Measurements from ENCODE around the gene OR51D1. TPM values are rescaled to one million over a fixed set of nuclear protein-coding genes. Genes with fewer than 3 reads are reported as not detected.

OR51D1 gene
- polyA plus RNA-seq, 1 donor (not counting 4 experiments of a cell fraction or from before 2014, with no cell fraction given) = not detected

- Histone ChIP-seq H4K20me1 (ENCODE audit: control insufficient read depth, extremely low read depth, insufficient read depth, low read length) (no peaks in the 10 kb centered on the region), H3K79me2 (ENCODE audit: control insufficient read depth, insufficient read depth, low read length) (no peaks in the 10 kb centered on the region), H3K27me3 (ENCODE audit: control insufficient read depth, extremely low read depth, insufficient read depth, low read length) (peaks cover 3% of the 10 kb centered on the region), H2AFZ (ENCODE audit: control insufficient read depth, low read length) (no peak overlapping the region), H3K9me1 (ENCODE audit: control insufficient read depth, extremely low read depth, insufficient read depth, low read length) (no peaks in the 10 kb centered on the region), H3K4me3 (ENCODE audit: control insufficient read depth in 2 of 3, extremely low read depth in 1 of 3, insufficient read depth in 2 of 3, low read depth in 1 of 3, low read length in 3 of 3) (no peak overlapping the region), H3K27ac (ENCODE audit: control insufficient read depth, insufficient read depth, low read length) (no peak overlapping the region), H3K36me3 (ENCODE audit: control insufficient read depth in 2 of 2, extremely low read depth in 1 of 2, insufficient read depth in 2 of 2, low read length in 2 of 2) (no peaks in the 10 kb centered on the region), H3K9me3 (ENCODE audit: control insufficient read depth, low read depth, low read length) (no peaks in the 10 kb centered on the region), H3K9ac (ENCODE audit: control insufficient read depth, extremely low read depth, insufficient read depth, low read length) (no peak overlapping the region), H3K4me2 (ENCODE audit: control insufficient read depth, extremely low read depth, insufficient read depth, low read depth, low read length) (no peak overlapping the region), H3K4me1 (ENCODE audit: control insufficient read depth, extremely low read depth, insufficient read depth, low read length) (no peaks in the 10 kb centered on the region)
- DNase-seq (ENCODE audit: low read depth, low spot score) = no peak
- FAIRE-seq = no peak
- dilution Hi-C loops (cut with MboI; ENCODE audit: extremely low pct_ligation_motif_present, low sequenced_read_pairs) = no loop called here
- no peak for TF ChIP-seq EZH2 (IDR thresholded peaks at IDR 0.05; ENCODE audit: low read length)
- TF ChIP-seq, protein P1, sequence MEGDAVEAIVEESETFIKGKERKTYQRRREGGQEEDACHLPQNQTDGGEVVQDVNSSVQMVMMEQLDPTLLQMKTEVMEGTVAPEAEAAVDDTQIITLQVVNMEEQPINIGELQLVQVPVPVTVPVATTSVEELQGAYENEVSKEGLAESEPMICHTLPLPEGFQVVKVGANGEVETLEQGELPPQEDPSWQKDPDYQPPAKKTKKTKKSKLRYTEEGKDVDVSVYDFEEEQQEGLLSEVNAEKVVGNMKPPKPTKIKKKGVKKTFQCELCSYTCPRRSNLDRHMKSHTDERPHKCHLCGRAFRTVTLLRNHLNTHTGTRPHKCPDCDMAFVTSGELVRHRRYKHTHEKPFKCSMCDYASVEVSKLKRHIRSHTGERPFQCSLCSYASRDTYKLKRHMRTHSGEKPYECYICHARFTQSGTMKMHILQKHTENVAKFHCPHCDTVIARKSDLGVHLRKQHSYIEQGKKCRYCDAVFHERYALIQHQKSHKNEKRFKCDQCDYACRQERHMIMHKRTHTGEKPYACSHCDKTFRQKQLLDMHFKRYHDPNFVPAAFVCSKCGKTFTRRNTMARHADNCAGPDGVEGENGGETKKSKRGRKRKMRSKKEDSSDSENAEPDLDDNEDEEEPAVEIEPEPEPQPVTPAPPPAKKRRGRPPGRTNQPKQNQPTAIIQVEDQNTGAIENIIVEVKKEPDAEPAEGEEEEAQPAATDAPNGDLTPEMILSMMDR (optimal IDR thresholded peaks at IDR 0.05 in 1 of 3, IDR thresholded peaks at IDR 0.05 in 1 of 3, conservative IDR thresholded peaks at IDR 0.05 in 1 of 3; ENCODE audit: extremely low read depth in 1 of 3, insufficient read depth in 2 of 3, low read length in 3 of 3) = no peak
Observed at GRCh38 chr11:4647766-4648165, 10.5 kb downstream of the OR51D1 start.

GRCh38 chr11:4654635-4655369 lies 17.5 kb downstream of the OR51D1 start:
- TF ChIP-seq, protein P1 (optimal IDR thresholded peaks at IDR 0.05 in 1 of 3, IDR thresholded peaks at IDR 0.05 in 1 of 3, conservative IDR thresholded peaks at IDR 0.05 in 1 of 3; ENCODE audit: extremely low read depth in 1 of 3, insufficient read depth in 2 of 3, low read length in 3 of 3) = no peak
- no peak for TF ChIP-seq EZH2 (IDR thresholded peaks at IDR 0.05; ENCODE audit: low read length)
- H3K4me1 ChIP-seq (ENCODE audit: control insufficient read depth, extremely low read depth, insufficient read depth, low read length) = no peaks in the 10 kb centered on the region
- H2AFZ ChIP-seq (ENCODE audit: control insufficient read depth, low read length) = no peak overlapping the region
- FAIRE-seq (no peak), DNase-seq (ENCODE audit: low read depth, low spot score) (no peak)
- no peaks in the 10 kb centered on the region for H4K20me1 ChIP-seq (ENCODE audit: control insufficient read depth, extremely low read depth, insufficient read depth, low read length)
- no peak overlapping the region for H3K4me3 ChIP-seq (ENCODE audit: control insufficient read depth in 2 of 3, extremely low read depth in 1 of 3, insufficient read depth in 2 of 3, low read depth in 1 of 3, low read length in 3 of 3)
- no peaks in the 10 kb centered on the region for H3K36me3 ChIP-seq (ENCODE audit: control insufficient read depth in 2 of 2, extremely low read depth in 1 of 2, insufficient read depth in 2 of 2, low read length in 2 of 2)
- H3K79me2 ChIP-seq (ENCODE audit: control insufficient read depth, insufficient read depth, low read length) = no peaks in the 10 kb centered on the region
- dilution Hi-C loops (cut with MboI; ENCODE audit: extremely low pct_ligation_motif_present, low sequenced_read_pairs) = no loop called here
- H3K9me3 ChIP-seq (ENCODE audit: control insufficient read depth, low read depth, low read length) = no peaks in the 10 kb centered on the region
- H3K27me3 ChIP-seq (ENCODE audit: control insufficient read depth, extremely low read depth, insufficient read depth, low read length) = peaks cover 3% of the 10 kb centered on the region
- H3K4me2 ChIP-seq (ENCODE audit: control insufficient read depth, extremely low read depth, insufficient read depth, low read depth, low read length) = no peak overlapping the region
- H3K27ac ChIP-seq (ENCODE audit: control insufficient read depth, insufficient read depth, low read length) = no peak overlapping the region
- H3K9ac ChIP-seq (ENCODE audit: control insufficient read depth, extremely low read depth, insufficient read depth, low read length) = no peak overlapping the region
- H3K9me1 ChIP-seq (ENCODE audit: control insufficient read depth, extremely low read depth, insufficient read depth, low read length) = no peaks in the 10 kb centered on the region

All from keratinocyte (primary cell).